ENCODE results near the gene RTN4RL1.

GRCh38 chr17:2049333-2050299 is 24.5 kb upstream of the RTN4RL1 start:
- no peak for TF ChIP-seq CTCF (IDR thresholded peaks at IDR 0.05)
- no peak for TF ChIP-seq POLR2A (IDR thresholded peaks at IDR 0.05)
